GM12878 (cell line): ENCODE data around the gene RAMP1. TPM values are rescaled to one million over a fixed set of nuclear protein-coding genes. Genes with fewer than 3 reads are reported as not detected.

ENCODE experiments used
- ATAC-seq: fragments of 200-7000 bp; cut with Tn5 transposase; 3 replicates; pipeline ENCODE4 v1.9.1; 2020; ENCODE audit warnings: mild to moderate bottlenecking, moderate library complexity
- BruUV-seq: library from RNA; stranded (reverse); fragments of 400-500 nt; replicated peaks from 2 replicates; lab custom pipeline; 2021; lab: Mats Ljungman, UMichigan
- CTCF ChIA-PET: fragments of 300-600 bp; sonication (Branson Sonifier 250); formaldehyde crosslinking; extraction: SDS; loops from one replicate; lab custom pipeline; 2021; ENCODE audit warnings: inconsistent platforms; lab: Yijun Ruan, JAX
- POLR2A ChIA-PET: fragments of 350-600 bp; formaldehyde crosslinking; extraction: SDS; loops from one replicate; lab custom pipeline; 2021; ENCODE audit warnings: inconsistent platforms; lab: Charles Lee
- RAD21 ChIA-PET: fragments of 300-600 bp; sonication (Branson Sonifier 250); formaldehyde crosslinking; loops from one replicate; lab custom pipeline; 2023; ENCODE audit warnings: antibody characterized with exemption; ENCODE audit not compliant: unreplicated experiment; lab: Charles Lee
- SMC1A ChIA-PET: fragments of 300-600 bp; sonication (Branson Sonifier 250); formaldehyde crosslinking; loops from one replicate; lab custom pipeline; 2023; ENCODE audit not compliant: unreplicated experiment, uncharacterized antibody; lab: Charles Lee
- DNase-seq: peaks from one replicate; pipeline ENCODE4 v3.0.0-alpha.2; 2011; ENCODE audit warnings: low read depth, low spot score
- FAIRE-seq: peaks from 3 replicates; lab custom pipeline; 2011; peaks lifted over from hg19 to GRCh38; lab: Jason Lieb, UNC
- H2AFZ ChIP-seq: 2 replicates; pipeline ENCODE4 v1.6.0; 2011; ENCODE audit warnings: low read depth, low read length, control low read depth; ENCODE audit not compliant: control insufficient read depth
- H3K27ac ChIP-seq: 2 replicates; pipeline ENCODE4 v1.5.1; 2011; ENCODE audit warnings: control low read depth; ENCODE audit not compliant: control insufficient read depth, insufficient read depth
- H3K27me3 ChIP-seq, 2 experiments: replicated peaks in 1 of 2; 2 replicates each; pipeline versions ENCODE4 v1.6.0 to v1.6.1; 2011; ENCODE audit warnings: low read length in 1 of 2; ENCODE audit not compliant: control insufficient read depth in 2 of 2, insufficient read depth in 2 of 2
- H3K36me3 ChIP-seq, 2 experiments: 2 replicates each; pipeline ENCODE4 v1.5.1; 2011; ENCODE audit warnings: low read length in 1 of 2; ENCODE audit not compliant: control insufficient read depth in 2 of 2, insufficient read depth in 2 of 2
- H3K4me1 ChIP-seq: 2 replicates; pipeline ENCODE4 v1.6.1; 2011; ENCODE audit warnings: mild to moderate bottlenecking, low read length, moderate library complexity, mixed read lengths; ENCODE audit not compliant: control insufficient read depth, insufficient read depth
- H3K4me2 ChIP-seq: 2 replicates; pipeline ENCODE4 v1.6.0; 2011; ENCODE audit warnings: control low read depth; ENCODE audit not compliant: control insufficient read depth, insufficient read depth
- H3K4me3 ChIP-seq: fragments of 200-600 bp; sonication (generic); 2 replicates; pipeline ENCODE4 v1.5.1; 2016
- H3K79me2 ChIP-seq: 2 replicates; pipeline ENCODE4 v1.6.0; 2011; ENCODE audit warnings: low read length; ENCODE audit not compliant: control insufficient read depth, insufficient read depth
- H3K9ac ChIP-seq: 2 replicates; pipeline ENCODE4 v1.8.0; 2011; ENCODE audit warnings: low read length, control low read depth, mixed read lengths; ENCODE audit not compliant: control insufficient read depth, insufficient read depth
- H3K9me3 ChIP-seq: replicated peaks from 3 replicates; pipeline ENCODE4 v1.5.1; 2011; ENCODE audit warnings: mild to moderate bottlenecking, low read length; ENCODE audit not compliant: control insufficient read depth, insufficient read depth
- H4K20me1 ChIP-seq: 2 replicates; pipeline ENCODE4 v1.6.0; 2011; ENCODE audit not compliant: control insufficient read depth, insufficient read depth
- BRCA1 ChIP-seq: IDR thresholded peaks from 2 replicates; pipeline ENCODE4 v1.6.1; 2011; ENCODE audit warnings: low read depth, low read length, improper control_type of control experiment
- HCFC1 ChIP-seq: fragments of 150-350 bp; IDR thresholded peaks from 2 replicates; pipeline ENCODE4 v1.6.1; 2014; ENCODE audit warnings: low read length
- TCF7 ChIP-seq: IDR thresholded peaks from 2 replicates; pipeline ENCODE4 v1.6.1; 2014; ENCODE audit warnings: antibody characterized with exemption, borderline replicate concordance
- WGBS: methylation state at CpG from one replicate; pipeline ENCODE4 v1.1.6; 2016; ENCODE audit warnings: low lambda C conversion rate; ENCODE audit not compliant: insufficient replicate concordance, insufficient coverage; ENCODE audit errors: missing lambda C conversion rate; 5-methylcytosine and 5-hydroxymethylcytosine counted together
- in situ Hi-C: fragments of 300-500 bp; cut with MboI; formaldehyde crosslinking; loops from 9 replicates; pipeline ENCODE4 v1.14.3; 2018; ENCODE audit warnings: mixed read lengths
- intact Hi-C: fragments of 100-400 bp; cut with micrococcal nuclease; formaldehyde crosslinking; loops from one replicate; pipeline ENCODE4 v1.14.2; 2022; ENCODE audit not compliant: unreplicated experiment
- polyA plus RNA-seq, 11 experiments: library from polyadenylated mRNA; depleted of rRNA in 4 of 11; unstranded in 6 of 11; stranded (reverse) in 5 of 11; fragments of >200 nt; fragmentation: Nextera tagmentation in 4 of 11; fragmentation: Illumina TruSeq in 1 of 11; extraction: Ambion mirVana in 4 of 11; extraction: Trizol in 1 of 11; gene quantifications; 1 replicate in 1 of 11; 2 replicates in 10 of 11; pipeline versions ENCODE4 v1.2.1 to v1.2.3, GENCODE V29; 2011 to 2016; ENCODE audit warnings: inconsistent platforms in 2 of 11, missing spikeins in 2 of 11, low read depth in 1 of 11
- total RNA-seq, 4 experiments: library from RNA; depleted of rRNA in 3 of 4; stranded (reverse); fragments of >200 nt in 3 of 4; fragmentation: Illumina TruSeq in 1 of 4; extraction: Trizol in 1 of 4; gene quantifications; 2 replicates each; pipeline versions ENCODE4 v1.2.1 to v1.2.3, GENCODE V29; 2013 to 2021
- TF ChIP-seq, protein P1 (sequence below): fragments of 450-650 bp; IDR thresholded peaks from 2 replicates; pipeline ENCODE4 v1.6.1; 2018; ENCODE audit warnings: mild to moderate bottlenecking, low read depth, moderate library complexity; ENCODE audit not compliant: partially characterized antibody
- TF ChIP-seq, protein P2 (sequence below): IDR thresholded peaks from 2 replicates; pipeline ENCODE4 v1.6.1; 2011; ENCODE audit warnings: borderline replicate concordance, low read depth, mild to moderate bottlenecking, moderate library complexity, low read length; ENCODE audit not compliant: insufficient read depth, poor library complexity, severe bottlenecking

RAMP1 gene
- total and polyA plus RNA-seq, 10 of the 15 experiments (the other 5 are each of a cell fraction or from before 2014, with no cell fraction given): 0.11 to 0.19 (median 0.12) TPM; not detected in 7

DNA sequence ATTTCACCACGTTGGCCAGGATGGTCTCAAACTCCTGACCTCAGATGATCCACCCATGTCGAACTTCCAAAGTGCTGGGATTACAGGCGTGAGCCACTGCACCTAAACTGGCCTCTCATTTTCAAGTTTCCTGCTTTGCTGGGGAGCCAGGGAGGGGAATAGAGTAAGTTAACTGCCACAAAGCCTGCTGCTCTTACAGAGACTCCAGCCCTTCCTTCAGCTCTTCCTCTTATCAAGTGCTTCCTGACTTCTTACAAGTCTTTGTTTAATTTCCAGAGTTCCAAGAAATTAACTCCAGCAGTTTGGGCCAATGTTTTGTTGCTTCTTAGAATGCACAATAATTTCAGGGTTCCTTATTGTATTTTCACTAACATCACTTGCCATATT lies 83.1 kb downstream of the RAMP1 start (continued):
- TF ChIP-seq, protein P1, sequence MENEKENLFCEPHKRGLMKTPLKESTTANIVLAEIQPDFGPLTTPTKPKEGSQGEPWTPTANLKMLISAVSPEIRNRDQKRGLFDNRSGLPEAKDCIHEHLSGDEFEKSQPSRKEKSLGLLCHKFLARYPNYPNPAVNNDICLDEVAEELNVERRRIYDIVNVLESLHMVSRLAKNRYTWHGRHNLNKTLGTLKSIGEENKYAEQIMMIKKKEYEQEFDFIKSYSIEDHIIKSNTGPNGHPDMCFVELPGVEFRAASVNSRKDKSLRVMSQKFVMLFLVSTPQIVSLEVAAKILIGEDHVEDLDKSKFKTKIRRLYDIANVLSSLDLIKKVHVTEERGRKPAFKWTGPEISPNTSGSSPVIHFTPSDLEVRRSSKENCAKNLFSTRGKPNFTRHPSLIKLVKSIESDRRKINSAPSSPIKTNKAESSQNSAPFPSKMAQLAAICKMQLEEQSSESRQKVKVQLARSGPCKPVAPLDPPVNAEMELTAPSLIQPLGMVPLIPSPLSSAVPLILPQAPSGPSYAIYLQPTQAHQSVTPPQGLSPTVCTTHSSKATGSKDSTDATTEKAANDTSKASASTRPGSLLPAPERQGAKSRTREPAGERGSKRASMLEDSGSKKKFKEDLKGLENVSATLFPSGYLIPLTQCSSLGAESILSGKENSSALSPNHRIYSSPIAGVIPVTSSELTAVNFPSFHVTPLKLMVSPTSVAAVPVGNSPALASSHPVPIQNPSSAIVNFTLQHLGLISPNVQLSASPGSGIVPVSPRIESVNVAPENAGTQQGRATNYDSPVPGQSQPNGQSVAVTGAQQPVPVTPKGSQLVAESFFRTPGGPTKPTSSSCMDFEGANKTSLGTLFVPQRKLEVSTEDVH: no peak
- TF ChIP-seq, all 136 proteins: peak for 0

DNA sequence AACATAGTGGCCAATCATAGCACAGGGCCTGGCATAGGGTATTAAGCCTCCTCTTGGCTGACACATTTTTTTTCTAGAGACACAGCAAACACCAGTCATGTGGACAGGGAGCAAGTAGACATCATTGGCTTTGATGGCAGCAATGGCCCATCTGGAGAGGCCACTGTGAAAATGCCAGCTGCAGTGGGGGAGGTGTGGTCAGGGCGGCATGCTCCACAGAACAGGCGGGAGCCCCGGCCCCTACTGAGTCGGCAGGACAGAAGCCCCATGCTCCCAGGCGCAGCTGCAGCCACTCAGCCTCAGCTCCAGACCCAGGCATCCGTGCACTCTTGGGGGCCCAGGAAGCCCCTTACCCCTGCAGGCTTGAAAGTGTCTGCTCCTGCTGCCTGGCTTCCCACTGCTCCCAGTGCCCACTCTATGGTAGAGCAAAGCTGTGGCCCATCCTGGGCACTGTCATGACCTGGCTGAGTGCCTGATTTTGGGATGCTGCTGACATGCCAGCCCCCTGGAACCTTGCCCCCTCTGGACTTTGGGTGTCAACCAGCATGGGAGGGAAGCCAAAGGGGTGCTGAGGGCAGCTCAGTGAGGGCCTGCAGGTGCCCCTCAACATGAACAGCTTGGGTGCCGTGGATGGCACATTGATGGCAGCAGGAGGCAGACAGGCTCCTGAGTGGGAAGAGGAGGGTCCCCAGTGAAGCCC lies 84.1 kb downstream of the RAMP1 start:
- BruUV-seq: no TSS peak
- TF ChIP-seq TCF7 (no peak), HCFC1 (no peak), BRCA1 (no peak)
- TF ChIP-seq, protein P2, sequence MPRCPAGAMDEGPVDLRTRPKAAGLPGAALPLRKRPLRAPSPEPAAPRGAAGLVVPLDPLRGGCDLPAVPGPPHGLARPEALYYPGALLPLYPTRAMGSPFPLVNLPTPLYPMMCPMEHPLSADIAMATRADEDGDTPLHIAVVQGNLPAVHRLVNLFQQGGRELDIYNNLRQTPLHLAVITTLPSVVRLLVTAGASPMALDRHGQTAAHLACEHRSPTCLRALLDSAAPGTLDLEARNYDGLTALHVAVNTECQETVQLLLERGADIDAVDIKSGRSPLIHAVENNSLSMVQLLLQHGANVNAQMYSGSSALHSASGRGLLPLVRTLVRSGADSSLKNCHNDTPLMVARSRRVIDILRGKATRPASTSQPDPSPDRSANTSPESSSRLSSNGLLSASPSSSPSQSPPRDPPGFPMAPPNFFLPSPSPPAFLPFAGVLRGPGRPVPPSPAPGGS: no peak
- no peaks in the 10 kb centered on the region for H3K4me1 ChIP-seq
- intact Hi-C loops (no loop called here), in situ Hi-C loops (no loop called here)
- no peaks in the 10 kb centered on the region for H4K20me1 ChIP-seq
- DNase-seq (no peak), FAIRE-seq (no peak), ATAC-seq (no peak)
- H3K4me2 ChIP-seq: no peak overlapping the region
- SMC1A ChIA-PET: interaction anchor here (1.0 kb wide), 1 partner anchor 12 kb away, joined by 3 read pairs; no protein-coding TSS in a partner anchor
- H2AFZ ChIP-seq: no peak overlapping the region
- WGBS: 43% methylated on average over 5 of the region's 7 CpGs
- POLR2A ChIA-PET: no interaction called here
- no peak overlapping the region for H3K9ac ChIP-seq
- no peaks in the 10 kb centered on the region for H3K79me2 ChIP-seq
- RAD21 ChIA-PET: no interaction called here
- no peak overlapping the region for H3K4me3 ChIP-seq
- CTCF ChIA-PET: no interaction called here
- peaks cover 3% of the 10 kb centered on the region for H3K9me3 ChIP-seq
- H3K27me3 ChIP-seq: peaks cover 0 to 2% of the 10 kb centered on the region in 2 experiments; a peak in 1 of 4 replicates
- no peak overlapping the region for H3K27ac ChIP-seq
- no peaks in the 10 kb centered on the region for H3K36me3 ChIP-seq
